Loucy (cell line): ENCODE results near the gene MRPS10.

Experiments used
- H2AFZ ChIP-seq: fragments of 200-600 bp; sonication (generic); 2 replicates; pipeline ENCODE4 v1.6.0; 2016; ENCODE audit warnings: antibody characterized with exemption, mild to moderate bottlenecking, low read length, moderate library complexity
- H3F3A ChIP-seq: fragments of 200-600 bp; 2 replicates; pipeline ENCODE4 v1.6.0; 2016; ENCODE audit warnings: antibody characterized with exemption, low read depth, mild to moderate bottlenecking
- H3K27me3 ChIP-seq: fragments of 200-600 bp; sonication (generic); 2 replicates; pipeline ENCODE4 v1.6.1; 2014; ENCODE audit warnings: low read length, mild to moderate bottlenecking; ENCODE audit not compliant: insufficient read depth, poor library complexity, severe bottlenecking
- H3K36me3 ChIP-seq: fragments of 200-600 bp; sonication (generic); 2 replicates; pipeline ENCODE4 v1.6.1; 2016; ENCODE audit warnings: low read length; ENCODE audit not compliant: insufficient read depth
- H3K4me1 ChIP-seq: fragments of 200-600 bp; sonication (generic); 2 replicates; pipeline ENCODE4 v1.5.1; 2014; ENCODE audit warnings: low read length, mild to moderate bottlenecking; ENCODE audit not compliant: insufficient read depth, poor library complexity, severe bottlenecking
- H3K4me2 ChIP-seq: fragments of 200-600 bp; sonication (generic); 2 replicates; pipeline ENCODE4 v1.6.0; 2014; ENCODE audit warnings: antibody characterized with exemption, low read length, low read depth, mild to moderate bottlenecking; ENCODE audit not compliant: poor library complexity, severe bottlenecking
- H3K4me3 ChIP-seq: fragments of 200-600 bp; sonication (generic); 2 replicates; pipeline ENCODE4 v1.5.1; 2014; ENCODE audit warnings: low read length, mild to moderate bottlenecking, mixed read lengths; ENCODE audit not compliant: poor library complexity, severe bottlenecking
- H3K79me2 ChIP-seq: fragments of 200-600 bp; sonication (generic); 2 replicates; pipeline ENCODE4 v1.6.1; 2014; ENCODE audit warnings: low read length; ENCODE audit not compliant: insufficient read depth
- H3K9ac ChIP-seq: fragments of 200-600 bp; sonication (generic); 2 replicates; pipeline ENCODE4 v1.6.0; 2014; ENCODE audit warnings: mild to moderate bottlenecking, low read depth, low read length, moderate library complexity; ENCODE audit not compliant: poor library complexity, severe bottlenecking
- H3K9me2 ChIP-seq: fragments of 200-600 bp; sonication (generic); replicated peaks from 2 replicates; pipeline ENCODE4 v1.6.1; 2016; ENCODE audit warnings: low read depth, low read length, mixed read lengths
- H3K9me3 ChIP-seq: fragments of 200-600 bp; sonication (generic); 2 replicates; pipeline ENCODE4 v1.6.1; 2014; ENCODE audit warnings: mild to moderate bottlenecking, antibody characterized with exemption, low read length, low read depth; ENCODE audit not compliant: insufficient read depth
- H4K20me1 ChIP-seq: fragments of 200-600 bp; sonication (generic); 2 replicates; pipeline ENCODE4 v1.6.0; 2014; ENCODE audit warnings: antibody characterized with exemption, low read length, mild to moderate bottlenecking; ENCODE audit not compliant: insufficient read depth, poor library complexity, severe bottlenecking
- CTCF ChIP-seq: fragments of 200-600 bp; sonication (generic); conservative IDR thresholded peaks from 2 replicates; pipeline ENCODE4 v1.5.1; 2014; ENCODE audit warnings: mild to moderate bottlenecking, antibody characterized with exemption, low read length
- EZH2phosphoT487 ChIP-seq: fragments of 200-600 bp; IDR thresholded peaks from 2 replicates; pipeline ENCODE4 v1.6.1; 2018; ENCODE audit warnings: antibody characterized with exemption, mild to moderate bottlenecking, moderate library complexity, borderline replicate concordance

The MRPS10 gene

GRCh38 chr6:42182101-42182500, 35.6 kb downstream of the MRPS10 start:
- no peak for TF ChIP-seq CTCF
- TF ChIP-seq EZH2phosphoT487: no peak
- H3K9me2 ChIP-seq: no peaks in the 10 kb centered on the region
- no peak overlapping the region for H3K4me2 ChIP-seq

GRCh38 chr6:42179945-42180313, 37.7 kb downstream of the MRPS10 start:
- H3K27me3 ChIP-seq: no peaks in the 10 kb centered on the region
- no peaks in the 10 kb centered on the region for H3K4me1 ChIP-seq
- no peak overlapping the region for H3K9ac ChIP-seq
- no peak overlapping the region for H2AFZ ChIP-seq
- H3K36me3 ChIP-seq: no peaks in the 10 kb centered on the region
- H3F3A ChIP-seq: no peaks in the 10 kb centered on the region
- H4K20me1 ChIP-seq: no peaks in the 10 kb centered on the region
- no peaks in the 10 kb centered on the region for H3K9me3 ChIP-seq
- no peaks in the 10 kb centered on the region for H3K9me2 ChIP-seq
- H3K79me2 ChIP-seq: no peaks in the 10 kb centered on the region
- H3K4me2 ChIP-seq: no peak overlapping the region
- TF ChIP-seq CTCF (no peak), EZH2phosphoT487 (no peak)
- no peak overlapping the region for H3K4me3 ChIP-seq

More at GRCh38 chr6:42182101-42182500, 35.6 kb downstream of the MRPS10 start:
- Histone ChIP-seq H3K9me3 (no peaks in the 10 kb centered on the region), H3F3A (no peaks in the 10 kb centered on the region), H3K36me3 (no peaks in the 10 kb centered on the region), H3K27me3 (no peaks in the 10 kb centered on the region), H3K9ac (no peak overlapping the region), H4K20me1 (no peaks in the 10 kb centered on the region), H2AFZ (no peak overlapping the region), H3K79me2 (no peaks in the 10 kb centered on the region), H3K4me1 (no peaks in the 10 kb centered on the region), H3K4me3 (no peak overlapping the region)

GRCh38 chr6:42179261-42179944, 38.3 kb downstream of the MRPS10 start:
- H3K27me3 ChIP-seq: no peaks in the 10 kb centered on the region
- TF ChIP-seq CTCF: no peak
- TF ChIP-seq EZH2phosphoT487: no peak
- no peak overlapping the region for H3K9ac ChIP-seq
- no peak overlapping the region for H3K4me2 ChIP-seq
- no peak overlapping the region for H2AFZ ChIP-seq
- H3K79me2 ChIP-seq: no peaks in the 10 kb centered on the region
- no peaks in the 10 kb centered on the region for H3F3A ChIP-seq
- no peaks in the 10 kb centered on the region for H3K9me3 ChIP-seq
- H3K9me2 ChIP-seq: no peaks in the 10 kb centered on the region
- H3K4me3 ChIP-seq: no peak overlapping the region
- no peaks in the 10 kb centered on the region for H3K36me3 ChIP-seq
- H4K20me1 ChIP-seq: no peaks in the 10 kb centered on the region
- H3K4me1 ChIP-seq: no peaks in the 10 kb centered on the region
